Caco-2 (cell line): ENCODE measurements around the gene ARHGAP11B.
"Not testable (repeated sequence)": the region's sequence is repeated elsewhere in the genome, so short reads cannot be mapped to it uniquely, and the experiment has no call there.

ENCODE experiments used
- BruUV-seq: library from RNA; stranded (reverse); fragments of 400-500 nt; replicated peaks from 2 replicates; lab custom pipeline; 2021; lab: Mats Ljungman, UMichigan
- CTCF ChIA-PET: fragments of 300-600 bp; sonication (Branson Sonifier 250); formaldehyde crosslinking; loops from one replicate; lab custom pipeline; 2022; ENCODE audit warnings: antibody characterized with exemption; lab: Charles Lee
- POLR2A ChIA-PET: fragments of 300-600 bp; sonication (Branson Sonifier 250); formaldehyde crosslinking; loops from one replicate; lab custom pipeline; 2022; ENCODE audit warnings: antibody characterized with exemption; lab: Charles Lee
- DNase-seq, 2 experiments: peaks; one replicate each; pipeline versions ENCODE4 v3.0.0 to v3.0.0-alpha.2; 2020 to 2022
- H3K27me3 ChIP-seq: replicated peaks from 2 replicates; pipeline ENCODE4 v1.6.0; 2011; ENCODE audit warnings: low read length; ENCODE audit not compliant: control insufficient read depth, insufficient read depth
- H3K36me3 ChIP-seq: 2 replicates; pipeline ENCODE4 v1.5.1; 2011; ENCODE audit warnings: low read length; ENCODE audit not compliant: control insufficient read depth, insufficient read depth
- H3K4me1 ChIP-seq: fragments of 250-450 bp; sonication (Bioruptor Pico); 2 replicates; pipeline ENCODE4 v1.5.1; 2020; ENCODE audit warnings: mild to moderate bottlenecking
- H3K4me3 ChIP-seq: 2 replicates; pipeline ENCODE4 v1.5.1; 2011; ENCODE audit warnings: low read depth, mild to moderate bottlenecking, control low read depth, low read length
- H3K9me3 ChIP-seq: fragments of 250-450 bp; sonication (Bioruptor Pico); 2 replicates; pipeline ENCODE4 v1.5.1; 2020; ENCODE audit warnings: mild to moderate bottlenecking, moderate library complexity
- H3K27ac Mint-ChIP-seq: one replicate; pipeline ENCODE4 v1.8.0; 2022; ENCODE audit warnings: mixed read lengths; ENCODE audit not compliant: unreplicated experiment
- H3K27me3 Mint-ChIP-seq: one replicate; pipeline ENCODE4 v1.8.0; 2022; ENCODE audit warnings: mixed read lengths; ENCODE audit not compliant: insufficient read depth, unreplicated experiment
- H3K36me3 Mint-ChIP-seq: one replicate; pipeline ENCODE4 v1.8.0; 2022; ENCODE audit warnings: mild to moderate bottlenecking, mixed read lengths; ENCODE audit not compliant: insufficient read depth, unreplicated experiment
- H3K4me1 Mint-ChIP-seq: one replicate; pipeline ENCODE4 v1.8.0; 2022; ENCODE audit warnings: low read depth, mixed read lengths; ENCODE audit not compliant: unreplicated experiment
- H3K4me3 Mint-ChIP-seq: one replicate; pipeline ENCODE4 v1.8.0; 2022; ENCODE audit warnings: mild to moderate bottlenecking, moderate library complexity, mixed read lengths; ENCODE audit not compliant: unreplicated experiment
- H3K9me3 Mint-ChIP-seq: one replicate; pipeline ENCODE4 v1.8.0; 2022; ENCODE audit warnings: mixed read lengths; ENCODE audit not compliant: unreplicated experiment
- intact Hi-C: fragments of 100-400 bp; cut with micrococcal nuclease; formaldehyde crosslinking; loops from one replicate; pipeline ENCODE4 v1.10.0; 2022; ENCODE audit not compliant: unreplicated experiment
- TF ChIP-seq, protein P1 (sequence below), 2 experiments: fragments of 200-600 bp in 1 of 2; IDR thresholded peaks; 1 replicate in 1 of 2; 2 replicates in 1 of 2; pipeline versions ENCODE4 v1.5.1 to v1.8.0; 2011 to 2022; ENCODE audit warnings: antibody characterized with exemption in 1 of 2, control low read depth in 1 of 2, inconsistent platforms in 1 of 2, low read depth in 1 of 2, low read length in 1 of 2, mild to moderate bottlenecking in 1 of 2, moderate library complexity in 1 of 2; ENCODE audit not compliant: insufficient read depth in 1 of 2, severe bottlenecking in 1 of 2, unreplicated experiment in 1 of 2

Gene ARHGAP11B

DNA sequence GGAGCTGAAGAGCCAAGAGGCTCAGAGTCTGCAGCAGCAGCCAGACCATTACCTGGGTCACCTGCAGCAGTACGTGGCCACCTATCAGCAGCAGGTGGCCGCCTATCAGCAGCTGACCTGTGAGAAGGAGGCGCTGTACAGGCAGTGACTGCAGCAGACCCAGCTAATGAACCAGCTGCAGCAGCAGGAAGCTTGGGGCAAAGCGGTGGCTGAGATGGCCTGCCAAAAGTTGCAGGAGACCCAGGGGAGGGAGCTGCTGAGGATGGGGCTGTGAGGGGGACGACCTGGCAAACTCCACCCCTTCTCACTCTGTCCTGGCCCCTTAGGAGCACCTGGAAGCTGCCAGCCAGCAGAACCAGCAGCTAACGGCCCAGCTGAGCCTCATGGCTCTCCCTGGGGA, 13.7 kb upstream of the ARHGAP11B start:
- BruUV-seq, H3K9me3 Mint-ChIP-seq, H3K27ac Mint-ChIP-seq, intact Hi-C loops, H3K36me3 Mint-ChIP-seq, H3K36me3 ChIP-seq, H3K27me3 Mint-ChIP-seq, H3K4me3 ChIP-seq, DNase-seq, CTCF ChIA-PET, H3K9me3 ChIP-seq, H3K4me1 ChIP-seq, H3K4me1 Mint-ChIP-seq, H3K4me3 Mint-ChIP-seq, POLR2A ChIA-PET, H3K27me3 ChIP-seq: not testable (repeated sequence)

GRCh38 chr15:30621342-30621741, 4.6 kb upstream of the ARHGAP11B start:
- CTCF ChIA-PET, H3K9me3 Mint-ChIP-seq, H3K27me3 ChIP-seq, H3K36me3 ChIP-seq, intact Hi-C loops, H3K4me3 ChIP-seq, H3K4me1 ChIP-seq, H3K4me3 Mint-ChIP-seq, H3K9me3 ChIP-seq, H3K27me3 Mint-ChIP-seq, H3K4me1 Mint-ChIP-seq, H3K27ac Mint-ChIP-seq, H3K36me3 Mint-ChIP-seq, POLR2A ChIA-PET, BruUV-seq: not testable (repeated sequence)
- TF ChIP-seq, protein P1, sequence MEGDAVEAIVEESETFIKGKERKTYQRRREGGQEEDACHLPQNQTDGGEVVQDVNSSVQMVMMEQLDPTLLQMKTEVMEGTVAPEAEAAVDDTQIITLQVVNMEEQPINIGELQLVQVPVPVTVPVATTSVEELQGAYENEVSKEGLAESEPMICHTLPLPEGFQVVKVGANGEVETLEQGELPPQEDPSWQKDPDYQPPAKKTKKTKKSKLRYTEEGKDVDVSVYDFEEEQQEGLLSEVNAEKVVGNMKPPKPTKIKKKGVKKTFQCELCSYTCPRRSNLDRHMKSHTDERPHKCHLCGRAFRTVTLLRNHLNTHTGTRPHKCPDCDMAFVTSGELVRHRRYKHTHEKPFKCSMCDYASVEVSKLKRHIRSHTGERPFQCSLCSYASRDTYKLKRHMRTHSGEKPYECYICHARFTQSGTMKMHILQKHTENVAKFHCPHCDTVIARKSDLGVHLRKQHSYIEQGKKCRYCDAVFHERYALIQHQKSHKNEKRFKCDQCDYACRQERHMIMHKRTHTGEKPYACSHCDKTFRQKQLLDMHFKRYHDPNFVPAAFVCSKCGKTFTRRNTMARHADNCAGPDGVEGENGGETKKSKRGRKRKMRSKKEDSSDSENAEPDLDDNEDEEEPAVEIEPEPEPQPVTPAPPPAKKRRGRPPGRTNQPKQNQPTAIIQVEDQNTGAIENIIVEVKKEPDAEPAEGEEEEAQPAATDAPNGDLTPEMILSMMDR (IDR thresholded peaks at IDR 0.05; ENCODE audit: insufficient read depth in 1 of 2, low read depth in 1 of 2, low read length in 1 of 2, severe bottlenecking in 1 of 2, unreplicated experiment in 1 of 2), result peak in 1 of 2 experiments; percentile 23
- peak in 1 of 2 experiments; percentile 30 for DNase-seq

DNA sequence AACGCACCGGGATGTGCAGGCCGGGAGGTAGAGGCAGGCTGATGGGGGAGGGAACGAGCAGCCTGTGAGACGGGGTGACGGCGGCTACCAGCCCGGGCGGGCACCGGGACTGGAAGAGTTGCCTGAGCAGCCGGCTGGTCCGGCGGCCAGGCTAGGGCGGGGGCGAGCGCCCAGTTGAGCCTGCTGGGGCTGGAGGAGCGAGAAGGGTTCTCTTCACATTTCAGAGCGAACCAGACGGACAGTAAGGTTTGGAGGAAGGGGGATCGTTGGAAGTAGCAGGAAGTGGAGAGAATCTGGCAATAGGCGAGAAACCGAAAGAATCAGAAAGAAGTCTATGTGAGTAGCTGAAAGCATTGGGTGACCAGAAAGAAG, 252 bp downstream of the ARHGAP11B start:
- CTCF ChIA-PET, intact Hi-C loops, H3K27me3 Mint-ChIP-seq: not testable (repeated sequence)

GRCh38 chr15:30626632-30627031, 704 bp downstream of the ARHGAP11B start:
- H3K27me3 ChIP-seq, H3K4me1 ChIP-seq, H3K9me3 ChIP-seq, BruUV-seq, H3K36me3 ChIP-seq, H3K9me3 Mint-ChIP-seq, intact Hi-C loops, POLR2A ChIA-PET, H3K4me1 Mint-ChIP-seq, H3K27me3 Mint-ChIP-seq, CTCF ChIA-PET: not testable (repeated sequence)
- peak overlapping the region; percentile 90 for H3K4me3 Mint-ChIP-seq
- H3K4me3 ChIP-seq, result peak overlapping the region; percentile 52
- peaks cover 18% of the 10 kb centered on the region for H3K36me3 Mint-ChIP-seq
- peak overlapping the region; percentile 92 for H3K27ac Mint-ChIP-seq
- DNase-seq, result peak; percentile 15 to 41

More for the DNA sequence above, 252 bp downstream of the ARHGAP11B start:
- peaks cover 18% of the 10 kb centered on the region for H3K36me3 Mint-ChIP-seq
- H3K4me1 Mint-ChIP-seq, H3K4me1 ChIP-seq, H3K27me3 ChIP-seq, H3K9me3 Mint-ChIP-seq, BruUV-seq, H3K36me3 ChIP-seq, H3K9me3 ChIP-seq: not testable (repeated sequence)
- H3K27ac Mint-ChIP-seq, result peak overlapping the region; percentile 92
- H3K4me3 Mint-ChIP-seq, result peak overlapping the region; percentile 90
- H3K4me3 ChIP-seq, result peak overlapping the region; percentile 52
- POLR2A ChIA-PET, result interaction anchor here (0.6 kb wide), 1 partner anchor 1989 kb away, joined by 8 read pairs; no protein-coding TSS in a partner anchor
- DNase-seq, result peak in 1 of 2 experiments; percentile 40
